ENCODE measurements around the gene OR52A5.

OR52A5 gene

GRCh38 chr11:5083602-5084001 lies 54.6 kb downstream of the OR52A5 start:
- Mint-ChIP-seq H3K27me3 (ENCODE audit: low read depth) (no peaks in the 10 kb centered on the region), H3K9me3 (no peaks in the 10 kb centered on the region), H3K4me3 (no peak overlapping the region), H3K27ac (no peak overlapping the region), H3K36me3 (ENCODE audit: low read depth) (no peaks in the 10 kb centered on the region), H3K4me1 (ENCODE audit: low read depth) (no peaks in the 10 kb centered on the region)

GRCh38 chr11:5081405-5081804 lies 56.8 kb downstream of the OR52A5 start:
- Mint-ChIP-seq H3K36me3 (ENCODE audit: low read depth) (no peaks in the 10 kb centered on the region), H3K27ac (no peak overlapping the region), H3K9me3 (no peaks in the 10 kb centered on the region), H3K4me1 (ENCODE audit: low read depth) (no peaks in the 10 kb centered on the region), H3K4me3 (no peak overlapping the region), H3K27me3 (ENCODE audit: low read depth) (no peaks in the 10 kb centered on the region)
